WTC11 (cell line): Measurements from ENCODE around the gene TIE1. TPM values are rescaled to one million over a fixed set of nuclear protein-coding genes. Genes with fewer than 3 reads are reported as not detected.
A peak's percentile ranks its signal among the peaks of the same experiment; 100 is the strongest.

ENCODE experiments used
- ATF1 ChIP-seq: sonication (generic); formaldehyde crosslinking; IDR thresholded peaks from 2 replicates; pipeline ENCODE4 v1.8.1; 2023; ENCODE audit warnings: mild to moderate bottlenecking, moderate library complexity, missing genetic modification reagents
- ATF2 ChIP-seq: sonication (generic); formaldehyde crosslinking; IDR thresholded peaks from 2 replicates; pipeline ENCODE4 v1.8.1; 2022; ENCODE audit warnings: low read depth, missing genetic modification reagents, borderline replicate concordance
- CBFB ChIP-seq: sonication (generic); formaldehyde crosslinking; IDR thresholded peaks from 2 replicates; pipeline ENCODE4 v1.8.1; 2022; ENCODE audit warnings: mild to moderate bottlenecking, low read depth, missing genetic modification reagents
- CTCF ChIP-seq: fragments of 200-600 bp; IDR thresholded peaks from 2 replicates; pipeline ENCODE4 v1.8.0; 2022; ENCODE audit warnings: antibody characterized with exemption
- GABPB1 ChIP-seq: sonication (generic); formaldehyde crosslinking; IDR thresholded peaks from 2 replicates; pipeline ENCODE4 v1.8.1; 2023; ENCODE audit warnings: mild to moderate bottlenecking, missing genetic modification reagents
- NFE2L1 ChIP-seq: sonication (generic); formaldehyde crosslinking; IDR thresholded peaks from 2 replicates; pipeline ENCODE4 v1.8.1; 2023; ENCODE audit warnings: missing genetic modification reagents
- NFYB ChIP-seq: sonication (generic); formaldehyde crosslinking; conservative IDR thresholded peaks from 2 replicates; pipeline ENCODE4 v1.8.0; 2022; ENCODE audit warnings: low read depth, missing genetic modification reagents
- PRDM15 ChIP-seq: sonication (generic); formaldehyde crosslinking; IDR thresholded peaks from 2 replicates; pipeline ENCODE4 v1.8.0; 2022; ENCODE audit warnings: missing genetic modification reagents
- SMAD3 ChIP-seq: sonication (generic); formaldehyde crosslinking; IDR thresholded peaks from 2 replicates; pipeline ENCODE4 v1.8.0; 2022; ENCODE audit warnings: missing genetic modification reagents, mild to moderate bottlenecking, borderline replicate concordance
- USF2 ChIP-seq: sonication (generic); formaldehyde crosslinking; IDR thresholded peaks from 2 replicates; pipeline ENCODE4 v1.8.1; 2023; ENCODE audit warnings: mild to moderate bottlenecking, missing genetic modification reagents, moderate library complexity
- ZNF121 ChIP-seq: sonication (generic); formaldehyde crosslinking; IDR thresholded peaks from 2 replicates; pipeline ENCODE4 v1.8.0; 2023; ENCODE audit warnings: missing genetic modification reagents
- ZNF232 ChIP-seq: sonication (generic); formaldehyde crosslinking; IDR thresholded peaks from 2 replicates; pipeline ENCODE4 v1.8.0; 2022; ENCODE audit warnings: mild to moderate bottlenecking, missing genetic modification reagents
- ZNF281 ChIP-seq: sonication (generic); formaldehyde crosslinking; IDR thresholded peaks from 2 replicates; pipeline ENCODE4 v1.8.0; 2023; ENCODE audit warnings: mild to moderate bottlenecking, missing genetic modification reagents
- total RNA-seq: library from RNA; stranded (reverse); gene quantifications from 3 replicates; pipeline ENCODE4 v1.2.3, GENCODE V29; 2021
- TF ChIP-seq, protein P1 (sequence below): sonication (generic); formaldehyde crosslinking; IDR thresholded peaks from 2 replicates; pipeline ENCODE4 v1.8.0; 2022; ENCODE audit warnings: mild to moderate bottlenecking, missing genetic modification reagents
- TF ChIP-seq, protein P2 (sequence below): sonication (generic); formaldehyde crosslinking; IDR thresholded peaks from 2 replicates; pipeline ENCODE4 v1.8.1; 2023; ENCODE audit warnings: mild to moderate bottlenecking, missing genetic modification reagents
- TF ChIP-seq, protein P3 (sequence below): sonication (generic); formaldehyde crosslinking; IDR thresholded peaks from 2 replicates; pipeline ENCODE4 v1.8.1; 2022; ENCODE audit warnings: missing genetic modification reagents, borderline replicate concordance
- TF ChIP-seq, protein P4 (sequence below): sonication (generic); formaldehyde crosslinking; conservative IDR thresholded peaks from 2 replicates; pipeline ENCODE4 v1.8.1; 2022; ENCODE audit warnings: mild to moderate bottlenecking, missing genetic modification reagents
- TF ChIP-seq, protein P5 (sequence below): fragments of 250-450 bp; sonication (Bioruptor Pico); IDR thresholded peaks from 2 replicates; pipeline ENCODE4 v1.9.0; 2021; ENCODE audit warnings: mild to moderate bottlenecking
- TF ChIP-seq, protein P6 (sequence below): sonication (generic); formaldehyde crosslinking; IDR thresholded peaks from 2 replicates; pipeline ENCODE4 v1.8.0; 2022; ENCODE audit warnings: mild to moderate bottlenecking, missing genetic modification reagents

TIE1 gene
- total RNA-seq, 1 experiment from 2014 or later = 2.5 TPM

DNA sequence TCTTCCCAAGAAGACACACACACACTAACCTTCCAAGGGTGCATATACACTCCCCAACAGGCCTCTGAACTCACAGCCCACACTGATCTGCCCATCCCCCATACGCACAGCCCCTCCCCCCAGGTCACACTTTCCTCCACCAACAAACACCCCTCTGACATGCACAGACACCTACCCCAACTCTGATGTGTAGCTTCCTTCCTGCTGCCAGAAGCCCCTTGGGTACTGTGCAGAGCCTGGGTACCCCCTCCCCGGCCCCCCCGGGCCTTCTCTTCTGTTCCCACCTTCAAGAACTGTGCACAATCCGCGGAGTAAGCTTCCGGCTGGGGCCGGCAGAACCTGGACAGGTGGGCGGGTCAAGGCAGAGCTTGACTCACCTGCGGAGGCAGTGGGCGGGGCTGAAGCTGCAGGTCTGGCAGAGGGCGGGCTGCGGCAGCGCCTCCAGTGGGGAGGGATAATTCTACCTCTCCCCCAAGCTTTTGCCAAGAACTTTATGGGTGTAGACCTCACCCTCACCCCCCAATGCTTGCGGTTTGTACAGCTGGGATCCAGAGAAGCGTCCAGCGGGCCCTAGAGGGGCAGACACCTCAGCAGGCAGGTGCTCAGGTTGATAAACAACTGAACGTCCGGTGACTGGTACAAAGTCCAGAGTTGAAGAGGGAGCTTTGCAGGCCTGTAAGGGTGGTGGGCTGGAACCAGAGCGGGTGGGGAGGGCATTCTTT lies 15.4 kb upstream of the TIE1 start, which contains the start of gene C1orf210 (continued):
- TF ChIP-seq PRDM15 (CRISPR knock-in tag) (no peak), CTCF (peak; percentile 39), ATF2 (CRISPR knock-in tag) (no peak), ZNF232 (CRISPR knock-in tag) (no peak), ZNF281 (CRISPR knock-in tag) (peak; percentile 91), NFE2L1 (CRISPR knock-in tag) (no peak), GABPB1 (CRISPR knock-in tag) (no peak), ZNF121 (CRISPR knock-in tag) (no peak), USF2 (CRISPR knock-in tag) (no peak), CBFB (CRISPR knock-in tag) (no peak), ATF1 (CRISPR knock-in tag) (no peak), NFYB (CRISPR knock-in tag) (no peak), SMAD3 (CRISPR knock-in tag) (no peak)
- TF ChIP-seq, protein P1, sequence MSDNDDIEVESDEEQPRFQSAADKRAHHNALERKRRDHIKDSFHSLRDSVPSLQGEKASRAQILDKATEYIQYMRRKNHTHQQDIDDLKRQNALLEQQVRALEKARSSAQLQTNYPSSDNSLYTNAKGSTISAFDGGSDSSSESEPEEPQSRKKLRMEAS (CRISPR knock-in tag) = peak; percentile 66
- TF ChIP-seq, protein P2, sequence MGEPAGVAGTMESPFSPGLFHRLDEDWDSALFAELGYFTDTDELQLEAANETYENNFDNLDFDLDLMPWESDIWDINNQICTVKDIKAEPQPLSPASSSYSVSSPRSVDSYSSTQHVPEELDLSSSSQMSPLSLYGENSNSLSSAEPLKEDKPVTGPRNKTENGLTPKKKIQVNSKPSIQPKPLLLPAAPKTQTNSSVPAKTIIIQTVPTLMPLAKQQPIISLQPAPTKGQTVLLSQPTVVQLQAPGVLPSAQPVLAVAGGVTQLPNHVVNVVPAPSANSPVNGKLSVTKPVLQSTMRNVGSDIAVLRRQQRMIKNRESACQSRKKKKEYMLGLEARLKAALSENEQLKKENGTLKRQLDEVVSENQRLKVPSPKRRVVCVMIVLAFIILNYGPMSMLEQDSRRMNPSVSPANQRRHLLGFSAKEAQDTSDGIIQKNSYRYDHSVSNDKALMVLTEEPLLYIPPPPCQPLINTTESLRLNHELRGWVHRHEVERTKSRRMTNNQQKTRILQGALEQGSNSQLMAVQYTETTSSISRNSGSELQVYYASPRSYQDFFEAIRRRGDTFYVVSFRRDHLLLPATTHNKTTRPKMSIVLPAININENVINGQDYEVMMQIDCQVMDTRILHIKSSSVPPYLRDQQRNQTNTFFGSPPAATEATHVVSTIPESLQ (CRISPR knock-in tag) = no peak
- TF ChIP-seq, protein P3, sequence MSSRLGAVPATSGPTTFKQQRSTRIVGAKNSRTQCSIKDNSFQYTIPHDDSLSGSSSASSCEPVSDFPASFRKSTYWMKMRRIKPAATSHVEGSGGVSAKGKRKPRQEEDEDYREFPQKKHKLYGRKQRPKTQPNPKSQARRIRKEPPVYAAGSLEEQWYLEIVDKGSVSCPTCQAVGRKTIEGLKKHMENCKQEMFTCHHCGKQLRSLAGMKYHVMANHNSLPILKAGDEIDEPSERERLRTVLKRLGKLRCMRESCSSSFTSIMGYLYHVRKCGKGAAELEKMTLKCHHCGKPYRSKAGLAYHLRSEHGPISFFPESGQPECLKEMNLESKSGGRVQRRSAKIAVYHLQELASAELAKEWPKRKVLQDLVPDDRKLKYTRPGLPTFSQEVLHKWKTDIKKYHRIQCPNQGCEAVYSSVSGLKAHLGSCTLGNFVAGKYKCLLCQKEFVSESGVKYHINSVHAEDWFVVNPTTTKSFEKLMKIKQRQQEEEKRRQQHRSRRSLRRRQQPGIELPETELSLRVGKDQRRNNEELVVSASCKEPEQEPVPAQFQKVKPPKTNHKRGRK (CRISPR knock-in tag) = no peak
- TF ChIP-seq, protein P4, sequence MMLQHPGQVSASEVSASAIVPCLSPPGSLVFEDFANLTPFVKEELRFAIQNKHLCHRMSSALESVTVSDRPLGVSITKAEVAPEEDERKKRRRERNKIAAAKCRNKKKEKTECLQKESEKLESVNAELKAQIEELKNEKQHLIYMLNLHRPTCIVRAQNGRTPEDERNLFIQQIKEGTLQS (CRISPR knock-in tag) = no peak
- TF ChIP-seq, protein P5, sequence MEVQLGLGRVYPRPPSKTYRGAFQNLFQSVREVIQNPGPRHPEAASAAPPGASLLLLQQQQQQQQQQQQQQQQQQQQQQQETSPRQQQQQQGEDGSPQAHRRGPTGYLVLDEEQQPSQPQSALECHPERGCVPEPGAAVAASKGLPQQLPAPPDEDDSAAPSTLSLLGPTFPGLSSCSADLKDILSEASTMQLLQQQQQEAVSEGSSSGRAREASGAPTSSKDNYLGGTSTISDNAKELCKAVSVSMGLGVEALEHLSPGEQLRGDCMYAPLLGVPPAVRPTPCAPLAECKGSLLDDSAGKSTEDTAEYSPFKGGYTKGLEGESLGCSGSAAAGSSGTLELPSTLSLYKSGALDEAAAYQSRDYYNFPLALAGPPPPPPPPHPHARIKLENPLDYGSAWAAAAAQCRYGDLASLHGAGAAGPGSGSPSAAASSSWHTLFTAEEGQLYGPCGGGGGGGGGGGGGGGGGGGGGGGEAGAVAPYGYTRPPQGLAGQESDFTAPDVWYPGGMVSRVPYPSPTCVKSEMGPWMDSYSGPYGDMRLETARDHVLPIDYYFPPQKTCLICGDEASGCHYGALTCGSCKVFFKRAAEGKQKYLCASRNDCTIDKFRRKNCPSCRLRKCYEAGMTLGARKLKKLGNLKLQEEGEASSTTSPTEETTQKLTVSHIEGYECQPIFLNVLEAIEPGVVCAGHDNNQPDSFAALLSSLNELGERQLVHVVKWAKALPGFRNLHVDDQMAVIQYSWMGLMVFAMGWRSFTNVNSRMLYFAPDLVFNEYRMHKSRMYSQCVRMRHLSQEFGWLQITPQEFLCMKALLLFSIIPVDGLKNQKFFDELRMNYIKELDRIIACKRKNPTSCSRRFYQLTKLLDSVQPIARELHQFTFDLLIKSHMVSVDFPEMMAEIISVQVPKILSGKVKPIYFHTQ (CRISPR knock-in tag) = no peak
- TF ChIP-seq, protein P6, sequence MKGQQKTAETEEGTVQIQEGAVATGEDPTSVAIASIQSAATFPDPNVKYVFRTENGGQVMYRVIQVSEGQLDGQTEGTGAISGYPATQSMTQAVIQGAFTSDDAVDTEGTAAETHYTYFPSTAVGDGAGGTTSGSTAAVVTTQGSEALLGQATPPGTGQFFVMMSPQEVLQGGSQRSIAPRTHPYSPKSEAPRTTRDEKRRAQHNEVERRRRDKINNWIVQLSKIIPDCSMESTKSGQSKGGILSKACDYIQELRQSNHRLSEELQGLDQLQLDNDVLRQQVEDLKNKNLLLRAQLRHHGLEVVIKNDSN (CRISPR knock-in tag) = peak; percentile 21; the same call in 1 of the 2 replicates
